NCI-H2029 (cell line): ENCODE data around the gene YTHDF1.

Experiments used
- DNase-seq: peaks from one replicate; lab custom pipeline; 2025; lab: John Stamatoyannopoulos, UW

Gene YTHDF1

GRCh38 chr20:63208346-63208909 lies 7.5 kb downstream of the YTHDF1 start:
- DNase-seq, result no peak

- no peak for DNase-seq
These were observed 9.1 kb downstream of the YTHDF1 start for GRCh38 chr20:63206878-63207277.

DNA sequence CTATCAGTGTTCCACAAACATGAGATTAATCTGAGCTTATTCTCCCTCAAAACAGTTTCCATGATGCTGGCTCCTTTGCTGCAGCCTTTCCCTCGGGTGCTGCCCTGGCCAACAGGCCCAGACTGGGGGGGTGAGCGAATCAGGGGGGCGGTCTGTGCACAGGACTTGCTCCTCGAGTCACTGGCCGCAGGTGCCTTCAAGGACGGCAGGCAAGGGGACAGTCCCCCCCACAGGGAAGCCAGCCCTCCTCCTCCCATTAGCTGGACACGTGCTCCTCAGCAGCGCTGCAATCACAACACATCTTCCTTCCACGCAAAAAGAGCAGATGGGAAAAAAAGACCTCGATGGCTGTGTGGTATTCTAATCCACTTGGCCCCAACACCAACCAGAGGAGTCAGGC lies 10.0 kb downstream of the YTHDF1 start:
- no peak for DNase-seq

GRCh38 chr20:63204362-63204761 lies 11.6 kb downstream of the YTHDF1 start:
- no peak for DNase-seq

DNA sequence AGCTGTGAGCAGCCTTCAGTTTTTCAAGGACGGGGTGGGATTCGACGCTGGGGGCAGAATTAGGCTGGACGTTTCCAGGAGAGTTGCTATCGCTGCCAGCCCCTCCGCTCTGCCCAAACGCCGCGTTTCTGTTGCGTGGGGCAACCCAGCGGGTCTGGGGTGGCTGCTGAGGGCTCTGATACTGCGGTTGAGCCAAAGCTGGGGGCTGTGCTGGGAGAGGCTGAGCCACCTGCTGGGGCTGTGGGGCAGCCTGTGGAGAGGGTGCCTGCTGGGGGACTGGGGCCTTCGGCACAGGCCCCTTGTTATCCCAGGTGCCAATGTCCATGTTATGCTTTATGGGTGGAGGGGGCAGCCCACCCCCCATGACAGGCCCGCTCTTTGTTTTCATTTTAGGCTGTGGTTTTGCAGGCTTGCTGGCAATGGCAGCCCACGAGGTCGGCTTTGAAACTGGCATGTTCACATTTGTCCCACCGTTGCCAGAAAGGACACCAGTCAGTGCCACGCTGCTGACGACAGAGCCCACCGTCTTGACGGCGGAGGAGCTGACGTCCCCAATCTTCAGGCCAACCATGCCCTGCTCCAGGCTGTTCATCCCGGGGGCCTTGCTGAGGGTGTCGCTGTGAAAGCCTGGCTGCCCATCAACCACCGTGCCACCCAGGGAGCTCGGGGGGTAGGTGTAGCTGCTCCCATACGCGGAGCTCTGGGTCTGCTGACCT lies 13.0 kb downstream of the YTHDF1 start:
- no peak for DNase-seq

DNA sequence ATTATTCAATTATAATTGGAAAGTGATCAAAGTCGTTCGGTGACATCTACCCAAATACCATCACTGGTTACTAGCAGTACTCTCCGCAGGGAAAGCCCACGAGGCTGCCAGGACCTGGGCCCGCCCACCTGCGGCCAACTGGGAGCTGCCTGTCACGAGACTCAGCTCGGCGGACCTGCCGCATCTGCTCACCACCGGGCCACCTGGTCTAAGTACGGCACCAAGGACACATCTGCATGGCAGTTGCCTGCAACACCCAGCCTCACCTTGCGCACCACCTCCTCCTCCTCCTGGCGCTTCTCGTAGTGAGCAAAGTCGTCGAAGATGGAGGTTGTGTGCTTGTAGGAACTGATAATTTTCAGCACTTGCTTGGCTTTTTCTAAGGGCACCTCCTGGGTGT lies 13.9 kb downstream of the YTHDF1 start:
- DNase-seq, result no peak

DNA sequence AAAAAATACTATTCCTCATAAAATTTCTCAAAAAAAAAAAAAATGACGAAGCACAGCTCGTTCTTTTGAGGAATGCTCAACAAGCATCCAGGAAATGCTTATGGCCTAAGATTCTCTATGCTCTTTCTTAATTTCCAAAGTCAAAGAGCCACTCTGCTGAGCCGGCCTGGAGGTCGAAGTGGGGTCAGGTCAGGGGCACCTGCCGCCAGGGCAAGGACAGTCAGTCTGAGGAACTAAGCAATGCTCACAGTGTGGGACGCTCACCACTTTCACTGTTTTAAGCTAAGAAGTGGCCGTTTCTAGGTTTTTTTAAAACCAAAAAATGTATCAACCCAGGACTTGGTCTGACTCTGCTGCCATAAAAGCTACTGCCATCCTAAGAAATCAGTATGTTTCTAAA lies 17.3 kb downstream of the YTHDF1 start:
- no peak for DNase-seq

DNA sequence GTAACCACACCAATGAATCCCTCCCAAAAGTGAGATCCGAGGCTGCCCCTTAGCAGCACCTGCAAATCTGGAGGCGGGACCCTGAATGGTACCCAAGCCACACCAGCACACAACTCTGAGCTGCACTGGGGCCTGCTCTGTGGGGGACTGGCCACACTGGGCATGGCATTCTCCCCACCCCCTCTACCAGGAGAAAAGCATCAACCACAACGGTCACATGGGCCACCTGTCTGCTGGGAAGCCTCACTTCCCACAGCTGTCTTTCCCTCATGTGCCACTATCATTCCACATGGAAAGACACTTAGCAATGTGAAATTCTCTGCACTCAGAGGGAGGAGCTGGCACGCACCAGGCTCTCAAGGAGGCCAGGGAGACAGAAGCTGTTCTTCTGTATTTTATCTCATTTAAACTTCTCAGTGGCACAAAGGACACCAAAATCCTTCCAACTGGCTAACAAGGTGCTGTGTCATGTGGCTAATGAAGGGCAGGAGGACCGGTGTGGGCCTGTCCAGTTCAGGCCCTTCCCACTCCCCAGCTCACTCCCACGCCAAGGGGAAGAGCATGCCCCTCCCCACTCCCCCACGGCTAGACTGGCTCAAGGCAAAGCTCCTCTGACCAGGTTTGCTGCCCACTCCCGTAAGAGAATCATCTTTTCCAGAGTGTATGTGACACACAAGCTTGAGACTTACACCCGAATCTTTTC lies 19.0 kb downstream of the YTHDF1 start:
- no peak for DNase-seq

DNA sequence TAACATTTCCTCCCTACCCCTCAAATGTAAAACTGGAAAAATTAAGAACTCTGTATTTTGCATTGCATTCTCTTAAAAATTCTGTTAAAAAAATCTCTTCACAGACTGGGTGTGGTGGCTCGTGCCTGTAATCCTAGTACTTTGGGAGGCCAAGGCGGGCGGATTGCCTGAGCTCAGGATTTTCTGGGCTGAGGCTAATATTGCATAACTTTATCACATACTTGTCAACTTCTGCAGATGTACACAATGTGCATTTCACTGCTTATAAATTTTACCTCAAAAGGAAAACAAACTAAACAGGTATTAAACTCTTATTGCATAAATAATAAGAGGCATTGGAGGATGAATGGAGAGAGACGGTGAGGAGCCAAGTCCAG lies 21.1 kb downstream of the YTHDF1 start:
- no peak for DNase-seq

DNA sequence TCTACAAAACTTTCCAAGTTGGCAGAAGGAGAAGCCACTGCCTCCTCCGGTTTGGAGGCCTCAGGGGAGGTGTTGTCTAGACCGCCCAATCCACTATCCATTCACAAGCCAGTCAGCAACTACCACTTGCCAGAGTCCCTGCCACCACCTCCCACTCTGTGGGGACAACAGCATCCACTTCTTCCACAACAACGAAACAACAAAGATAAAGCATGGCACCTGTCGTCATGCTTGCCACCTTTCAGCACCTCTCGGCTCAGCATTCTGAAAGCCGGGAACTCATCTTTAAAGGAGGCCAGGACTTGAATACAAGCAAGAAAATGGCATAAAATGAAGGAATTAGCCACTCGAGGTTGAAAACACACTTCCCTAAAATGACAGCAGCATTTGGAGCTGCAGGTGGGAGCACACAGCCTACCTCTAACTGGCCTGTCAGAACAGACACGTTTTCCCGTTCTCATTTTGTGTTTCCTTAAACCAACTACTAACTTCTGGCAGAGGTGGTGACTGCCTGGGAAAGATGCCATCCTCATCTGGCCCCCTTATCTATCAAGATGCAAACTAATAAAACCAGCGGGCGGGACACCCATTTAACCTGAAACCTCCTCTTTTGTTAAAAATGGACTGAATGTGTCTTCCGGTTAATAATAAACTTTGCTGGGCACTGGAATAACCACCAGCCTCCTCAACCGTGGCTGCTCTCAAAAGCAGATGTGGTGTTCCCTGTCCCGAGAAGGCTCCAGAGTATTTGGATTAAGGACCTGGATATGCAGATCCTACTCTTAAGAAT lies 21.7 kb downstream of the YTHDF1 start:
- DNase-seq, result no peak

DNA sequence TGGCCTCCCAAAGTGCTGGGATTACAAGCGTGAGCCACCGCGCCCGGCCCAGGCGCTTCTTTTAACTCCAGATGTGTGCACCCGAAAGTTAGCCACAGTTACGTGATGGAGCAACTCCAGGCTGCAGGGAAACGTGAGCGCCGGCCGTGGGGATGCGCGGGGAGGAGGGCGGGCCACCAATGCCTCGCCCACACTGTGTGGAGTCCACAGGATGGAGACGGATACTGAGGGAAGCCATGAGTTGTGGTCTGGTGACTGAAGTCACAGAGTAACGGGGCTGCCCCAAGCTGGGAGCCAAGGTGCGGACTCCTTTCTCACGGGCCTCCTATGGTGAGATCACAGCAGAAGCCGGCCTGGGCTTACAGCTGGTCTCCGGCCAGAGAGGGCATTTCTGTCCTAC lies 23.2 kb downstream of the YTHDF1 start:
- no peak for DNase-seq

GRCh38 chr20:63191400-63191799 lies 24.5 kb downstream of the YTHDF1 start:
- DNase-seq, result peak; percentile 98

DNA sequence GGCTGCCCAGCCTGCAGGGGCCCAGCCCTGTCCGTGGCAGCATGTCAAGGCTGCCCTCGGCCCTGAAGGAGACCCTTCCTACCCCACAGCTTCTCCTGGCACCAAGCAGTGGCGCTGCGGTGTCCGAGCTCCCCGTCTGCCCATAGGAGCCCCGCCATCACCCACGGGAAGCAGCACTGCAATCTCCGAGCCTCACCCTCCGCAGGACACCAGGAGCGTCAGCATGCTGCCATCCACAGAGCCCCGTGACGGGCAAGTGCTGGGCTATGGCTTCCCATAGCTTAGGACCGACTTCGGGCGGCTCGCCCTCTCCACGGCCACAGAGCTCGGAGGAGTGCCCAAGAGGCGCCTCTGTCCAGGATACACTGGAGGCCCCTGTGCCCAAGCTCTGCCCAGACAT lies 25.1 kb downstream of the YTHDF1 start:
- DNase-seq, result no peak

GRCh38 chr20:63189846-63190559 lies 25.9 kb downstream of the YTHDF1 start:
- no peak for DNase-seq

DNA sequence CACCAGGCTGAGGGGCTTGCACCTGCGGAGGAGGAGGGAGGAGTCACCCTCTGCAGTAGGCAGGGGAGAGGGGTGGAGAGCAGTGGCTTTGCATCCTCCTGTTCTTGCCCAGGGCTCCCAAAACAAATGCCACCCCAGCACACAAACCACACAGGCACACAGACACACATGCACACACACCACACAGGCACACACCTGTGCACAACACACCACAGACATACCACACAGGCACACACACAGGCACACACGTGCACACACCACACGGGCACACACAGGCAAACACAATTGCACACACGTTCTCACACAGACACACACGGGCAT lies 26.6 kb downstream of the YTHDF1 start:
- no peak for DNase-seq

DNA sequence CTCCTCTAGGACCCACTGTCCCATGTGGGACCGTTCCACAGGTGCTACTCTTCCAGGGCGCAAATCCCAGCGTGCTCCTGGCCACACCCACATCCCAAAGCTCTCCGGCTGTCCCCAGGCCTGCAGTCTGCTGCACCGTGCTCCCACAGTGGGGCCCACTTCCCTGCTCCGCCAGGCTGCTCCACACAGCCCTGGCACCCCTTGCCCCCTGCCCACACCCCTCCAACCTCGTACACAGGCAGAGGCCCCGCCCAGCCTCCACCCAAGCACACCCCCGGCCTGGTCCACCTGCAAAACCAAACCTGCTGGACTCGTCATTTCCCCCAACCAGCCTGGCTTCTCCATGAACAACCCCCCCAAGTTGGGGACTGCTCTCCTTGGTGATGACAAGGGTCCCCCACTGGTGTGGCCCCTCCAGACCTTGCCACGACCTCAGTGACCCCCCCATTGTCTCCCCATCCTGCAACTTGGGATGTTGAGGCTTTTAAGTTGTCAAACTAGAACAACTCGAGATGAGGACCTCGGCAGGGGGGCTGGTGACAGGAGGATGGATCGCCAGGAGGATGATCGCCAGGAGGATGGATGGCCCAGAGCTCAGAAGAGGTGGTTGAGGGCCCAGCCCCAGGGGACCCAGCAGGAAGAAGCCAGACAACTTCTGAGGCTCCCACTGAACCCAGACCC lies 27.1 kb downstream of the YTHDF1 start:
- no peak for DNase-seq

- no peak for DNase-seq
These were observed 27.8 kb downstream of the YTHDF1 start for GRCh38 chr20:63188159-63188442.

GRCh38 chr20:63187338-63188158 lies 28.4 kb downstream of the YTHDF1 start:
- DNase-seq, result no peak

DNA sequence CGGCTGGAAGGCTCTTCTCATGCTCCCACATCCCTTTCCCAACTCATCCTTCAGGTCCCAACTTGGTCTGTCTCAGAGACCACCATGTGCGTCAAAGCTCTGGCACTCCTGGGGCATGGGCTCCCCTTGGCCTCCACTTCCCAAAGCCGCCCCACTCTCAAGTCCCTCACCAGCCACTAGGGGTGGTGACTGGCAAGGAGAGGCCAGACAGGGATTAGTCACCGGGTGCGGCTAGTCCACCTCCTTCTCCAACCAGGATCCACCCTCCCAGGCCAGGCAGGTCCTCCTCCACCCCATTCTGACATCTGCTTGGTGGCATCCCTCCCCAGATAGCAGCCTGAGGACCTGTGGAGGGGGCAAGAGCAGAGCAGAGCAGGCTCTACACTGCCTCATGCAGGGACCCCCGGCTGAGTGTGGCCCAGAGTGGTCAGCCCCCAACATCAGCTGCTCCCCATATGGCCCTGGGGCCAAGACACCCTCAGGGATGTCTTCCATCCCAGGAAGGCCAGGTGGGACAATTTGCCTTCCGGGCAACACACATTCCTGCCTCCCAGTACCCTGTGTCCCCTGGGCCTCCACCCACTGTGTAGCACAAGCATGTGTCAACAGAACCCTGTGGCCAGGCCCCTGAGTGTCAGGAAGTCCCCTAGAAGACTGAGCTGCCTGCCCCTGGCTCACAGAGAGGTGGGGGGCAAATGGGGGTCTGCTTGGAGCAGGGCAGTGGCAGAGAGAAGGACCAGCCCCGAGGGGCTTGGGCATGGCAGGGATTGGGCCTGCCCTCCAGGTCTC lies 29.2 kb downstream of the YTHDF1 start:
- no peak for DNase-seq

GRCh38 chr20:63186084-63186483 lies 29.8 kb downstream of the YTHDF1 start:
- no peak for DNase-seq
